SK-N-SH (cell line): Measurements from ENCODE around the gene XKR7. TPM values are rescaled to one million over a fixed set of nuclear protein-coding genes. Genes with fewer than 3 reads are reported as not detected.

Experiments
- CTCF ChIA-PET: fragments of 300-600, 350-600 bp; formaldehyde crosslinking; extraction: SDS; loops from one replicate; lab custom pipeline; 2021; lab: Yijun Ruan, JAX
- POLR2A ChIA-PET: fragments of 350-600 bp; sonication (Branson Sonifier 250); formaldehyde crosslinking; extraction: SDS; loops from one replicate; lab custom pipeline; 2020; ENCODE audit warnings: antibody characterized with exemption, inconsistent platforms; lab: Yijun Ruan, JAX
- DNase-seq: peaks from one replicate; pipeline ENCODE4 v3.0.0; 2012
- H2AFZ ChIP-seq: fragments of 200-600 bp; sonication (generic); 2 replicates; pipeline ENCODE4 v1.8.1; 2016; ENCODE audit warnings: antibody characterized with exemption, mild to moderate bottlenecking, low read depth
- H3F3A ChIP-seq: fragments of 200-600 bp; sonication (generic); replicated peaks from 2 replicates; pipeline ENCODE3; 2016; ENCODE audit warnings: antibody characterized with exemption, mild to moderate bottlenecking; ENCODE audit not compliant: insufficient read depth
- H3K27ac ChIP-seq, 2 experiments: fragments of 200-500 bp in 1 of 2; fragments of 200-600 bp in 1 of 2; sonication (Bioruptor generic) in 1 of 2; sonication (generic), shearing (Covaris generic) in 1 of 2; 2 replicates each; pipeline versions ENCODE4 v1.5.1 to v1.6.1; 2014 to 2016; ENCODE audit warnings: low read depth in 2 of 2, inconsistent platforms in 1 of 2, low read length in 1 of 2, mild to moderate bottlenecking in 1 of 2, mixed read lengths in 1 of 2
- H3K27me3 ChIP-seq: fragments of 200-600 bp; sonication (generic), shearing (Covaris generic); 2 replicates; pipeline ENCODE4 v1.6.1; 2016; ENCODE audit warnings: mixed run types; ENCODE audit not compliant: insufficient read depth
- H3K36me3 ChIP-seq, 2 experiments: fragments of 200-500 bp in 1 of 2; fragments of 200-600 bp in 1 of 2; sonication (Bioruptor generic) in 1 of 2; sonication (generic) in 1 of 2; replicated peaks in 1 of 2; 2 replicates each; pipeline versions ENCODE3 to v1.5.1; 2014 to 2016; ENCODE audit warnings: low read length in 1 of 2, mild to moderate bottlenecking in 1 of 2; ENCODE audit not compliant: insufficient read depth in 2 of 2, control insufficient read depth in 1 of 2
- H3K4me1 ChIP-seq, 2 experiments: fragments of 200-500 bp in 1 of 2; fragments of 200-600 bp in 1 of 2; sonication (Bioruptor generic) in 1 of 2; sonication (generic), shearing (Covaris generic) in 1 of 2; 2 replicates each; pipeline versions ENCODE4 v1.5.1 to v1.6.1; 2014 to 2016; ENCODE audit warnings: low read depth in 1 of 2, low read length in 1 of 2, mixed run types in 1 of 2; ENCODE audit not compliant: insufficient read depth in 2 of 2, control insufficient read depth in 1 of 2
- H3K4me2 ChIP-seq: fragments of 200-600 bp; sonication (generic), shearing (Covaris generic); 2 replicates; pipeline ENCODE4 v1.6.1; 2017; ENCODE audit warnings: mixed run types
- H3K4me3 ChIP-seq, 2 experiments: fragments of 200-500 bp in 1 of 2; fragments of 200-600 bp in 1 of 2; sonication (Bioruptor generic) in 1 of 2; sonication (generic), shearing (Covaris generic) in 1 of 2; 2 replicates each; pipeline versions ENCODE4 v1.5.1 to v1.8.1; 2014 to 2016; ENCODE audit warnings: low read depth in 2 of 2, inconsistent platforms in 1 of 2, low read length in 1 of 2, mild to moderate bottlenecking in 1 of 2, mixed read lengths in 1 of 2, moderate library complexity in 1 of 2
- H3K79me2 ChIP-seq: fragments of 200-600 bp; sonication (generic); 2 replicates; pipeline ENCODE4 v1.8.1; 2017; ENCODE audit warnings: mild to moderate bottlenecking; ENCODE audit not compliant: insufficient read depth
- H3K9ac ChIP-seq: fragments of 200-600 bp; sonication (generic); 2 replicates; pipeline ENCODE4 v1.6.1; 2017; ENCODE audit warnings: mixed run types
- H3K9me2 ChIP-seq: fragments of 200-600 bp; sonication (generic); 2 replicates; pipeline ENCODE4 v1.6.1; 2017; ENCODE audit warnings: mixed run types
- H3K9me3 ChIP-seq: fragments of 200-600 bp; sonication (generic); 2 replicates; pipeline ENCODE4 v1.6.1; 2017; ENCODE audit warnings: mixed run types, mild to moderate bottlenecking, moderate library complexity
- H4K20me1 ChIP-seq: fragments of 200-600 bp; sonication (generic); 2 replicates; pipeline ENCODE4 v1.6.1; 2017; ENCODE audit warnings: mild to moderate bottlenecking, mixed run types; ENCODE audit not compliant: insufficient read depth
- ELF1 ChIP-seq: IDR thresholded peaks from 2 replicates; pipeline ENCODE4 v1.4.0; 2012
- EZH2phosphoT487 ChIP-seq: fragments of 200-600 bp; sonication (generic); IDR thresholded peaks from 2 replicates; pipeline ENCODE4 v1.6.1; 2017; ENCODE audit warnings: low read depth, mixed run types, mild to moderate bottlenecking, antibody characterized with exemption, moderate library complexity, borderline replicate concordance
- FOXJ3 ChIP-seq: sonication (generic); formaldehyde crosslinking; IDR thresholded peaks from 2 replicates; pipeline ENCODE4 v1.5.1; 2020; ENCODE audit warnings: mild to moderate bottlenecking, missing genetic modification reagents
- JUND ChIP-seq: IDR thresholded peaks from 2 replicates; pipeline ENCODE4 v1.4.0; 2012
- MAX ChIP-seq: IDR thresholded peaks from 2 replicates; pipeline ENCODE4 v1.4.0; 2012; ENCODE audit warnings: low read depth
- MXI1 ChIP-seq: IDR thresholded peaks from 2 replicates; pipeline ENCODE4 v1.6.1; 2012; ENCODE audit warnings: mild to moderate bottlenecking, low read depth, low read length, improper control_type of control experiment
- NFIC ChIP-seq: IDR thresholded peaks from 2 replicates; pipeline ENCODE4 v1.4.0; 2012; ENCODE audit warnings: borderline replicate concordance
- NRF1 ChIP-seq: IDR thresholded peaks from 2 replicates; pipeline ENCODE4 v1.6.1; 2012; ENCODE audit warnings: low read depth, mild to moderate bottlenecking, low read length
- REST ChIP-seq: IDR thresholded peaks from 2 replicates; pipeline ENCODE4 v1.6.1; 2012; ENCODE audit warnings: mild to moderate bottlenecking, low read depth, low read length, moderate library complexity
- RFX5 ChIP-seq: IDR thresholded peaks from 2 replicates; pipeline ENCODE4 v1.6.1; 2012; ENCODE audit warnings: mild to moderate bottlenecking, improper control_type of control experiment, low read length
- RXRA ChIP-seq: IDR thresholded peaks from 2 replicates; pipeline ENCODE4 v1.4.0; 2012; ENCODE audit warnings: low read depth, mild to moderate bottlenecking, borderline replicate concordance
- SIN3A ChIP-seq: IDR thresholded peaks from 2 replicates; pipeline ENCODE4 v1.6.1; 2012; ENCODE audit warnings: low read depth, mild to moderate bottlenecking, low read length, moderate library complexity, borderline replicate concordance
- SMC3 ChIP-seq: IDR thresholded peaks from 2 replicates; pipeline ENCODE4 v1.6.1; 2012; ENCODE audit warnings: low read depth, low read length, improper control_type of control experiment
- TEAD4 ChIP-seq: IDR thresholded peaks from 2 replicates; pipeline ENCODE4 v1.4.0; 2012; ENCODE audit warnings: mild to moderate bottlenecking, borderline replicate concordance; ENCODE audit not compliant: insufficient read depth
- YY1 ChIP-seq: IDR thresholded peaks from 2 replicates; pipeline ENCODE4 v1.4.0; 2012; ENCODE audit warnings: low read depth, mild to moderate bottlenecking
- WGBS: methylation state at CpG from one replicate; pipeline ENCODE4 v1.1.6; 2017; ENCODE audit warnings: low lambda C conversion rate; 5-methylcytosine and 5-hydroxymethylcytosine counted together
- polyA plus RNA-seq, 3 experiments: library from polyadenylated mRNA; depleted of rRNA; stranded (reverse); fragments of >200 nt; gene quantifications; 2 replicates each; pipeline ENCODE4 v1.2.3, GENCODE V29; 2012
- TF ChIP-seq, protein P1 (sequence below): IDR thresholded peaks from 2 replicates; pipeline ENCODE4; 2012
- TF ChIP-seq, protein P2 (sequence below): IDR thresholded peaks from 2 replicates; pipeline ENCODE4 v1.4.0; 2012; ENCODE audit warnings: low read depth, borderline replicate concordance

XKR7 gene
- polyA plus RNA-seq, 1 of the 3 experiments (the other 2 are of a cell fraction), result 0.02 TPM

GRCh38 chr20:31974951-31975487 lies 7.1 kb downstream of the XKR7 start (continued):
- TF ChIP-seq, protein P1, sequence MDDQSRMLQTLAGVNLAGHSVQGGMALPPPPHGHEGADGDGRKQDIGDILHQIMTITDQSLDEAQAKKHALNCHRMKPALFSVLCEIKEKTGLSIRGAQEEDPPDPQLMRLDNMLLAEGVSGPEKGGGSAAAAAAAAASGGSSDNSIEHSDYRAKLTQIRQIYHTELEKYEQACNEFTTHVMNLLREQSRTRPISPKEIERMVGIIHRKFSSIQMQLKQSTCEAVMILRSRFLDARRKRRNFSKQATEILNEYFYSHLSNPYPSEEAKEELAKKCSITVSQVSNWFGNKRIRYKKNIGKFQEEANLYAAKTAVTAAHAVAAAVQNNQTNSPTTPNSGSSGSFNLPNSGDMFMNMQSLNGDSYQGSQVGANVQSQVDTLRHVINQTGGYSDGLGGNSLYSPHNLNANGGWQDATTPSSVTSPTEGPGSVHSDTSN, result no peak
- TF ChIP-seq FOXJ3 (CRISPR knock-in tag) (no peak), EZH2phosphoT487 (no peak), TEAD4 (no peak)

DNA sequence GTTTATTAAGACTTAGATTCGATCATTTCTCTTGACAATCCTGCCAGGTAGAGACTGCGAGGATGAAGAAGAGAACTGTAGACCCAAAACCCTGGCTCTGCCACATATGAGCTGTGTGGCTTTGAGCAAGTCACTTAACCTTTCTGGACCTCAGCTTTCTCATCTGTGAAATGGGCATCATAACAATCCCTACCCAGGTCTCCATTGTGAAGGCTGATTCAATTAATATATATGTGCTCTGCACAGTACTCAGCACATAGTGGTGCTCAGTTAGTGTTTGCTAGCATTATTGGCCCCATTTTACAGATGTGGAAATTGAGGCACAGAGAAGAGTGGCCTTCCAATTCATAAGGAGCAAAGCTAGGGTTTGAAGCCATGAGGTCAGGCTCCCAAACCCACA lies 7.9 kb downstream of the XKR7 start:
- H3K36me3 ChIP-seq, result no peaks in the 10 kb centered on the region
- H3K9me3 ChIP-seq, result no peaks in the 10 kb centered on the region
- H3K4me2 ChIP-seq, result no peak overlapping the region
- no peak overlapping the region for H3K9ac ChIP-seq
- no peak overlapping the region for H2AFZ ChIP-seq
- CTCF ChIA-PET, result interaction anchor here (0.8 to 1.2 kb wide), 2 partner anchors 116 to 129 kb away, joined by 3 to 4 read pairs; no protein-coding TSS in a partner anchor
- WGBS, result 41% methylated on average over 2 of the region's 2 CpGs
- no peak for TF ChIP-seq YY1
- TF ChIP-seq MAX, result no peak
- no peak for TF ChIP-seq MXI1
- no peak for TF ChIP-seq FOXJ3 (CRISPR knock-in tag)
- TF ChIP-seq REST, result no peak
- no peak for TF ChIP-seq SMC3
- TF ChIP-seq JUND, result no peak
- TF ChIP-seq NFIC, result no peak
- no peak for TF ChIP-seq RXRA
- no peak for TF ChIP-seq SIN3A
- TF ChIP-seq ELF1, result no peak
- no peak for TF ChIP-seq NRF1
- TF ChIP-seq RFX5, result no peak
- TF ChIP-seq TEAD4, result no peak
- TF ChIP-seq, protein P2, sequence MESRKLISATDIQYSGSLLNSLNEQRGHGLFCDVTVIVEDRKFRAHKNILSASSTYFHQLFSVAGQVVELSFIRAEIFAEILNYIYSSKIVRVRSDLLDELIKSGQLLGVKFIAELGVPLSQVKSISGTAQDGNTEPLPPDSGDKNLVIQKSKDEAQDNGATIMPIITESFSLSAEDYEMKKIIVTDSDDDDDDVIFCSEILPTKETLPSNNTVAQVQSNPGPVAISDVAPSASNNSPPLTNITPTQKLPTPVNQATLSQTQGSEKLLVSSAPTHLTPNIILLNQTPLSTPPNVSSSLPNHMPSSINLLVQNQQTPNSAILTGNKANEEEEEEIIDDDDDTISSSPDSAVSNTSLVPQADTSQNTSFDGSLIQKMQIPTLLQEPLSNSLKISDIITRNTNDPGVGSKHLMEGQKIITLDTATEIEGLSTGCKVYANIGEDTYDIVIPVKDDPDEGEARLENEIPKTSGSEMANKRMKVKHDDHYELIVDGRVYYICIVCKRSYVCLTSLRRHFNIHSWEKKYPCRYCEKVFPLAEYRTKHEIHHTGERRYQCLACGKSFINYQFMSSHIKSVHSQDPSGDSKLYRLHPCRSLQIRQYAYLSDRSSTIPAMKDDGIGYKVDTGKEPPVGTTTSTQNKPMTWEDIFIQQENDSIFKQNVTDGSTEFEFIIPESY, result no peak
- H3K79me2 ChIP-seq, result no peaks in the 10 kb centered on the region
- H3K4me1 ChIP-seq, result peaks cover 0 to 3% of the 10 kb centered on the region in 2 experiments; a peak in 1 of 4 replicates
- H3F3A ChIP-seq, result no peaks in the 10 kb centered on the region
- DNase-seq, result no peak
- no peaks in the 10 kb centered on the region for H3K9me2 ChIP-seq
- H4K20me1 ChIP-seq, result no peaks in the 10 kb centered on the region
- H3K4me3 ChIP-seq, result no peak overlapping the region
- H3K27me3 ChIP-seq, result no peaks in the 10 kb centered on the region; the same call in 1 of the 2 replicates
- H3K27ac ChIP-seq, result no peak overlapping the region
- POLR2A ChIA-PET, result no interaction called here
